HG02852 (cell line): ENCODE measurements around the gene DYRK1A.
"Not testable (repeated sequence)": the region's sequence is repeated elsewhere in the genome, so short reads cannot be mapped to it uniquely, and the experiment has no call there.

ENCODE experiments used
- ATAC-seq: cut with Tn5 transposase; IDR thresholded peaks from one replicate; pipeline ENCODE4 v1.9.1; 2021; ENCODE audit warnings: mild to moderate bottlenecking, moderate library complexity; ENCODE audit not compliant: unreplicated experiment

The DYRK1A gene

DNA sequence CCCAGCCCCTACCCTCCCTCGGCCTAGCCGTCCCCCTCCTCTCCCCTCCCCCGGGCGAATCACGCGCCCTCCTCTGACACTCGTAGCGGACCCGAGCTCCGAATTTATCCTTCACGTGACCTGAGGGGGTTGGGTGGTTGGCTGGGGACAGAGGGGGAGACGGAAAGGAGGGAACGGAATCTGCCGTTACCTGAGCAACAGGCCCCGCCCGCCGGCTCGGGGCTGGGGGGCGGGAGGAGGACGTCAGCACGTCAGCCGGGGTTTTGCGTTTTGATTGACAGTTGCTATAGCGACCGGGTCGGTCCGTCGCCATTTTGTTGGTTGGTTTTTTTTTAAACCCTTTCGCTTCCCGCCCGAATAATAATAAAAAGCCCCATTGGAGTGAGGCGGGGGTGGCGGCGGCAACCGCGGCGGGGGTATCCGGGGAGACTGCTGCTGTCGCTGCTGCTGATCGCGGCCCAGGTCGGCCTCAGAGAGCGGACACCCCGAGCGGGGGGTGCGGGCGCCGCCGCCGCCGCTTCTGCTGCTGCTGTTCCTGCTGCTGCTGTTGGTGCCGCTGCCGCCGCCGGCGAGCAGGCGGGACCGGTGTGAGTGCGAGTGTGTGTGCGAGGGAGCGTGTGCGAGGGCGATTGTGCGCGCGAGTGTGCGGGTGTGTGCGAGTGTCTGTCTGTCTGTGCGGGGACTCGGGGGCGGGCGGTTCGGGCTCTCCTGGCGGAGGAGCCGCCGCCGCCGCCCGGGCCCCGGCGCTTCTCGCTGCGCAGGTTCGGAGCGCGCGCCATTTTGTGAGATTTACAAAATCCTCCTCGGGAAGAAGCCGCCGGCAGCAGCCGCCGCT is at the start of gene DYRK1A:
Gene DYRK1A, plus strand, starts transcription at position 292 of the 835 bp plus-strand sequence. CDS start 53,602 bp downstream, outside the sequence.
- ATAC-seq, result peak; percentile 64

DNA sequence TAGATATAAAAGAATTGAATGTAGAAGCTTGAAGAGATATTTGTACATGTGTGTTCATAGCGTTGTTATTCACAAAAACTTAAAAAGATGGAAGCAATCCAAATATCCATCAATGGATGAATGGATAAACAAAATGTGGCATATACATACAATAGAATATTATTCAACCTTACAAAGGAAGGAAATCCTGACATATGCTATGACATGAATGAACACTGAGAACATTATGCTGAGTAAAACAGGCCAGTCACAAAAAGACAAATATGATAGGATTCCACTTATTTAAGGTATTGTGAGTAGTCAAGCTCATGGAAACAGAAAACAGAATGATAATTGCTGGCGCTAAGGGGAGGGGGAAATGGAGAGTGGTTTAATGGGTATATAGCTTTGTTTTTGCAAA is 47.0 kb upstream of the DYRK1A start:
- no peak for ATAC-seq

DNA sequence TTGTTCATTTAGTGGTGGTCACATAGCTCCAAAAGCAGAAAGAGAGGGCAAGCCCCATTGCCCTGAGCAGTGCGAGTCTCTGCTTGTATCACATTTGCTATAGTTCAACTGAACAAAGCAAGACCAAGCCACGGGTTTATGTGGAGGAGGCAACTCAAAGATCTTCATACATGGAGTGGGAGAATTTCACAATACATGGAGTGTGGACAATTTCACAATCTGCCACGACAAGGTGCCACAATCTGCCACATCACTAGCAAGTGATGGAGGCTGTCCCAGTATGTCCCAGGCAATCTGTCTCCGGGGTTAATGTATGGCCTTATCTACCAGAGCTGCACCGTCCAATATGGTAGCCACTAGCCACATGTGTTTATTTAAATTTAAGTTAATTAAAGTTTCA is 44.5 kb upstream of the DYRK1A start:
- ATAC-seq, result no peak

DNA sequence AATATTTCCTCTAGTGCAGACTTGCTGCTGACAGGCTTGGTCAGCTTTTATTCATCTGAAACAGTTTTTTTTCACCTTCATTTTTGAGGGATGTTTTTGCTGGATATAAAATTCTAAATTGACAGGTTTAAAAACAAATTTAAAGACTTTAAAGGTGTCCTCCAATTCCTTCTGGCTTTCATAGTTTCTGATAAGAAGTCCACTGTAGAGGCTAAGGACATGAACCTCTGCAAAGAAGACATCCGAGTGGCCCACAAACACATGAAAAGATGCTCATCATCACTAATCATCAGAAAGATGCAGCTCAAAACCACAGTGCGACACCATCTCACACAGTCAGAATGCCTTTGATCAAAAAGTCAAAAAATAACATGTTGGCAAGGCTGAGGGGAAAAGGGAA is 42.0 kb upstream of the DYRK1A start:
- no peak for ATAC-seq

DNA sequence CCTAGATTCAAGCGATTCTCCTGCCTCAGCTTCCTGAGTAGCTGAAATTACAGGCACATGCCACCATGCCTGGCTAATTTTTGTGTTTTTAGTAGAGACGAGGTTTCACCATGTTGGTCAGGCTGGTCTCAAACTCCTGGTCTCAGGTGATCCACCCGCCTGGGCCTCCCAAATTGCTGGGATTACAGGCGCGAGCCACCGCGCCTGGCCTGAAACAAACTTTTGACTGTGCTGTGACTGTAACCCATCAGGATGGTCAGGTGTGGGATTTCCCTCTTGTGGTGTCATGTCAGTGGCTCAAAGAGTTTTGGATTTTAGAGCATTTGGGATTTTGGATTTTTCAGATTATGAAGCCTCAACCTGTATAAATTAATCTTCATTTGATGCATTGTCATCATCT is 38.4 kb upstream of the DYRK1A start:
- ATAC-seq, result not testable (repeated sequence)

DNA sequence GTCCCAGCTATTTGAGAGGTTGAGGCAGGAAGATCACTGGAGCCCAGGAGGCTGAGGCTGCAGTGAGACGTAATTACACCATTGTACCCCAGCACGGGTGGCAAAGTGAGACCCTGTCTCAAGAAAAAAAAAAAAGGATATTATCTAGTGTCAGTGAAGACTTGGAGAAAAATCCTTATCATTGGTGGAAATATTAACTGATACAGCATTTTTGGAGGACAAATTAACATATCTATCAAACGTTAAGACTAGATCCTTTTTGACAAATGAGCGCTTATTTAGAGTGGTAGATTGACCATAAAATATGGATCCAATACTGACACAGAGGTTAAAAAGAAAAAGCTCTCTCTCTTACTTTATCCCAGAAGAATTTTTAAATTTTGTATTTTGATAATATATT is 35.2 kb upstream of the DYRK1A start:
- ATAC-seq, result no peak

DNA sequence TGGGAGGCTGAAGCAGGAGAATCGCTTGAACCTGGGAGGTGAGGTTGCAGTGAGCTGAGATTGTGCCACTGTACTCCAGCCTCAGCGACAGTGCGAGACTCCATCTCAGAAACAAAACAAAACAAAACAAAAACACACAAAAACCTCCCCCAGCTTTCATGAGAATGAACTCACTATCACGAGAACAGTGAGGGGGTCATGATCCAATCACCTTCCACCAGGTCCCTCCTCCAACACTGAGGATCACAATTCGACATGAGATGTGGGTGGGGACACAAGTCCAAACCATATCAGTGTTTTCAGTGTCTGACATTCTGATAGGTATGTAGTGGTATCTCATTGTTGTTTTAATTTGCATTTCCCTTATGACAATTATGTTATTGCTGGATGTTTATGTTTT is 31.5 kb upstream of the DYRK1A start:
- ATAC-seq, result no peak

DNA sequence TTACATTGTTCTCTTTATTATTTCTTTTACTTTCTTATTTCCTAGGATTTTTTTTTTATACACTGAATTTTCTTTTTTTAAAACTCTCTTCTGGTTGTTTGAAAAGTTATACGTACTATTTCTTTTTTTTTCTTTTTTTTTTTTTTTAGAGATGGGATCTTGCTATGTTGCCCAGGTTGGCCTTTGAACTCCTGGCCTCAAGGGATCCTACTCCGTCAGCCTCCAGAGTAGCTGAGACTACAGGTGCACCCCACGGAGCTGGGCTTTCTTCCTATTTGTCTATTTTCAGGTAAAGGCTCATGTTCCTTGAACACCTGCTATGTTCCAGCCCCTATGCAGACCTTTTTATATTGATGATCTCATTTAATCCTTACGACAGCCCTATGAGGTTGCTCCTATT is 29.4 kb upstream of the DYRK1A start:
- no peak for ATAC-seq

DNA sequence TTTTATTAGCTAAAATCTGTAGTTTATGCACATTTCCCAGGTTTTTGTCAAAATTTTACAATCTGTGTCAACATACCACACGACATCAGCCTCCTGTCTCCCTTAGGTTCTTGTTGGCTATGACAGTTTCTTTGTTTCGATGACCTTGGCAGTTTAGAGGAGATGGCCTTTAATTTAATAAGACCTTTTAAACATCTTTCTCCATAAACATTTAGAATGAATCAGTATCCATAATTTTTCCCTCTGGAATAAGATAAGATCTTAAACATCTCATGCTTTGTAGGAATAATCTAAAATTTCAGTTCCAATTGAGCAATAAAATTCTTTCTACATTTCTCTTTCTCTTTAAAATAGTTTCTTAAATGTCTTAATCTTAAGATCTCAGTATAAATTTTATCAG is 28.7 kb upstream of the DYRK1A start:
- no peak for ATAC-seq

DNA sequence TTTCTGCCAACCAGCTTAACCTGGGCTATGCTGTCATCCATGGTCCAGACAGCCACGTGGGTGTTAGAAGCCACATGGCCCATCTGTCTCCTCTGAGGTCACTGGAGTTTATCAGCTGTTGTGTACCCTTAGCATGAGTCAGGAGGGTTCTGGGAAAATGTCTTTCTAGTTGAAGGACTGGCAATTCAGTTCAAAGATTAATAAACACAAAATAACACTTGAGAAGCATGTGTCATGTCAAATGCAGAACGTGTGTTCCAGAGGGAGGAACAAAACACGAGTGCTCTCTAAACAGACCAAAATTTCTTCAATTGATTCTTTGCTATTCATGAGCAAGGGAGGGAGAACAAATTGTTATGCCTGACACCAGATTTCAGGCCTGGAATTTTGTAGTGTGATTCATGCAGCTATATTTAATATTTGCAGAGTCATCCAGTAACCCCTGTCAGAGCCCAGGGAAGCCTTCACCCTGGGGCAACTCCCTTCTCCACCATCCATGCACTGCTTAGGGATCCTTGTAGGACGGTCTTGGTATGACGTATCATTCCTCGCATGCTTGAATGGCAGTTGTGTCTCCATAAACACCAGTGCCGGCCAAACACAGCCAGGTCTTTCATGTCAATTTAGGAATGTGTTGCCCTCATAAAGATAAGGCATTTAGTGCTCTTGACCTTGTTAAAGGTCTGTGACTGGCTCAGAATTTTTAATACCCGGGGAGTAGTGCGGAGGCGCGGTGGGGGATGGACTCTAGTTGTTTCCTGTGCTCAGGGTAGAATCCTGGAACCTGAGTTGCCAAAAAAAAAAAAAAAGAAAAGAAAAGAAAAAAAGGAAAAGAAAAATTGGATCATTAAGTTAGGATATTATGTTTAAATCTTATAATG is 27.7 kb upstream of the DYRK1A start:
- no peak for ATAC-seq

DNA sequence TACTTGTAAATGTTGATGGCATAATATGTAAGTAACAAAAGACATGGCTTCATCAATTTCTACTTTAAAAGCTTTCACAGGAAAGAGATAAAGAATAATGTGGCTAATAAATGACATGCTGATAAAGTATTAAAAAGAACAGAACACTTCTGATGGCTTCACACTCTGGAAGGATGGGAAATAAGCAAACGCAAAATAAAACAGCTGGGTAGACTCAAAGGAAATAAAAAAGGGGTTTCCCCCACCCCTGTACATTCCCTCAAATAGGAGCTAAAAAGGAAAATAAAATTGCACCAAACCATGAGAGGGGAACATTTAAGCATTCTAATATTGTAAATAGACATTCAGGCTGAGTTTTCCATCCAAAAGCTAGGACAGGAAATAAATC is 27.0 kb upstream of the DYRK1A start:
- ATAC-seq, result no peak

DNA sequence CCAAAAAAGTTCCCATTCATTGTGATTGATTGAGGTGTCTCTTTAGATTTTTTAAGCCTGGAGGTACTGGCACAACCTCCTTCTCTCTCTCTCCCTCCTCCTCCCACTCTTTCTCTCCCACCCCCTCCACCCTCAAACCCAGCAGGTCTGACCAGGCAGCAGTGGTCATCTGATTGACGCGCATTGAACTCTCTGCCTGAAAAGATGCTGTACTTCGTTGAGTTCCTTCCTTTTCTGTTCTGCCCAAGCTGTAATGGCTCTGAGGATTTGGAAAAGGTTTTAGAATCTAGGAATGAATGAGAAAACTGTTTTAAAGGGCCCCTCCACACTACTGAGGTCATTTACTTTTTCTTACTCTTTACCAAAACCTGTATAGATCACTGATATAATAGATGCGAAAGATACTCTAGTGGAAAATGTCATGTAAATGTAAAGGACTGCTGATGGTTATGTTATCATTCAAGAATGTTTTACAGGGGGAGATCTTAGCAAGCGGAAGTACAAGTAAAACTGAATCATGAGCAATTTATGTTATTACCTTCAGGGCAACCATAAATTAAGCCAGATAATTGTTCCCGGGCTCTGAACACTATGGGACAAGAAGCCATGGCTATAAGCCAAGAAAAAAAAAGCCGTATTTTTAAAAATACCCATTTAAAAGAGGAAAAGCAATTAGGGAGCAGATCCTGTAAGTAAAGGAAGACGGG is 25.2 kb upstream of the DYRK1A start:
- ATAC-seq, result no peak

DNA sequence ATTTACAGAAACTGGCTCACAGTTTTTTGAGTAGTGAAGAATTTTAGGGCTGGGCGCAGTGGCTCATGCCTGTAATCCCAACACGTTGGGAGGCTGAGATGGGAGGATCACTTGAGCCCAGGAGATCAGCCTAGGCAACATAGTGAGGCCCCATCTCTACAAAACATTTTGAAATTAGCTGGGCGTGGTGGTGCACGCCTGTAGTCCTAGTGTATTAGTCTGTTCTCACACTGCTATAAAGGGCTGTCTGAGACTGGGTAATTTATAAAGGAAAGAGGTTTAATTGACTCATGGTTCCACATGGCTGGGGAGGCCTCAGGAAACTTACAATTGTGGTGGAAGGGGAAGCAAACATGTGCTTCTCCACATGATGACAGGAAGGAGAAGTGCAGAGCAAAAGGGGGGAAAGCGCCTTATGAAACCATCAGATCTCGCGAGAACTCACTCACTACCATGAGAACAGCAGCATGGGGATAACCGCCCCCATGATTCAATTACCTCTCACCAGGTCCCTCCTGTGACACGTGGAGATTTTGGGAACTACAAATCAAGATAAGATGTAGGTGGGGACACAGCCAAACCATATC is 24.4 kb upstream of the DYRK1A start:
- no peak for ATAC-seq

DNA sequence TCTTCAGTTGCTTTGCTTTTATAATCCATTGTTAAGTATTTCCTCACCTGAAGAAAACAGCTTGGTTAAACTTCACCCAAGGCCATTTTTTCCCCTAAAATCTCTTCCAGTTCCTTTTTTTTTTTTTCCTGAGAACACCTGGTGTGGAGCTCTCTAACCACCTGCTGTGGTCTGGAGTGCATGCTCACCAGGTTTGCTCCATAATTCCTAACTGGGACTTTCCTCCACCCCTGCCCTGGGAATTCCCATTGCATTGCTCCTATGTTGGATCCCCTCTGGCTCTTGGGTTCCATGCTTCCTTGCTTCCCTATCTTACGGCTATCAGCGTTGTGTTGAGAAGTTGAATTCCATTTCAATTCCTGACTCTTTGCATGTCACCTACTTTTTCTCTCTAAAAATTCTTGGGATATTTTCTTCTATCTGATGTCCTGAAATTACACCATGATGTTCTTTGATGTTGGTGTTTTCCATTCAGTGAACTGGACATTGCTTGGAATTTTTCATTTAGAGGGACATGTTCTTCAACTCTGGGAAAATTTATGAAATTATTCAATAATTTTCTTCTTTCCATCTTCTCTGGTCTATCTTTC is 19.6 kb upstream of the DYRK1A start:
- ATAC-seq, result no peak

DNA sequence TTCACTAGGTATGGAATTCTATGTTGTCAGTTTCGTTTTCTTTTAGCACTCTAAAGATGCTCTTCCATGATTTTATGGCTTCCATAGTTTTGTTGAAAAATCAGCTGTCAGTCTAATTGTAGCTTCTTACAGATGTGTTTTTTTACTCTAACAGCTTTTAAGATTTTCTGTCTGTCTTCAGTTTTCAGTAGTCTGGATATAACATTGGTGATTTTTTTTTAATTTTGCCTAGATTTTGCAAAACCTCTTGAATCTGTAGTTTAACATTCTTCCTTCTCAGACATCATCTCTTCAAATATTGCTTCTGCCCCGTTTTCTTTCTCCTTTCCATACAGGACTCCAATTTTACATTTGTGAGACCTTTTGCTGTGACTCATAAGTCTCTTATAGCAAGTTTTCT is 17.9 kb upstream of the DYRK1A start:
- no peak for ATAC-seq

DNA sequence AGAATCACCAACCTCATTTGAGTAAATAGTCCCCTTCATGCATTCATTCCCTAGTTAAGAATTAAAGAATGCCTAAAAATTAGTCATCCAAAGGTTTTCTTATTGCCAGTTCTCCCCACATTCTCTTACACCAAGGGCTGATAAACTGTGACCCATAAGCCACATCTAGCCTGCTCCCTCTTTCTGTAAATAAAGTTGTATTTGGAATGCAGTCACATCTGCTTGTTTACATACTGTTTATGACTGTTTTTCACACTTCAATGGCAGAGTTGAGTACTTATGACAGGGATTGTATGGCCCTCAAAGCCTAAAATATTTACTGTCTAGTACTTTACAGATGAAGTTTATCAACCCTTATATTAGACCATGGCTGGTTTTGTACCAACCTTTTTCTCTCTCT is 16.1 kb upstream of the DYRK1A start:
- ATAC-seq, result no peak

DNA sequence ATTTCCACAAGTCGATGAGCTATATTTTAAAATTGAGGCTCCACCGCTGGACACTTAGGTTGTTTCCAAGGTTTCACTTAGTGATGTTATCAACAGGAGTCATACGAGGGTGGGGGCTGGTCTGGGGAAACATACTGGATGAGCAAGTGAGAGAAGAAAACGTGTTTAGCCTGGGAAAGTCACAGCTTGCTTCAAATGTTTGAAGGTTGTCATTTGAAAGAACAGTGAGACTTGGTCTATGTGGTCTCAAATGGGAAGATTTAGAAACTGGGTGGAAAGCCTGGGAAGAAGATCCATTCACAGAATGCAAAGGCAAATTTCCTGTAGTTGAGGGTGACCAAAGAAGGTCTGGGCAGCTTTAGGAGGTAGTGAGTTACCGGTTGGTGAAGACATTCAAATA is 9.9 kb upstream of the DYRK1A start:
- ATAC-seq, result no peak

DNA sequence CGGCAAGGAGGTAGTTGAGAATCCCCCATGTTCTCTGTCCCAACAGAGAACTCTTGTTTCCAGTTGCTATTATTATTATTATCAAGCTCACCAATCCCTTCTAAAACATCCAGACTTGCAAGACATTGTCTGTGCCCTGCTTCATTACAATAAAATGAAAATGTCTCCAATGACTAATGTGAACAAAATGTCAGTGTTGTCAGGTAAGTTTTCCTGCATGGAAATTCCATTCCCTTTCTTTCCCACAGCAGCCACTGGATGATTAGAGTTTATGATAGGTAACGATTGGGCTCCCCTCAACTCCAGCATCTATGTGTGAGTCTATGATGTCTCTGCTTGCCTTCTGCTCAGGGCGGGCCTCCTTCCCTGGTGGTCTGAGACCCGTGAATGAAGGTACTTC is 8.9 kb upstream of the DYRK1A start:
- ATAC-seq, result no peak

DNA sequence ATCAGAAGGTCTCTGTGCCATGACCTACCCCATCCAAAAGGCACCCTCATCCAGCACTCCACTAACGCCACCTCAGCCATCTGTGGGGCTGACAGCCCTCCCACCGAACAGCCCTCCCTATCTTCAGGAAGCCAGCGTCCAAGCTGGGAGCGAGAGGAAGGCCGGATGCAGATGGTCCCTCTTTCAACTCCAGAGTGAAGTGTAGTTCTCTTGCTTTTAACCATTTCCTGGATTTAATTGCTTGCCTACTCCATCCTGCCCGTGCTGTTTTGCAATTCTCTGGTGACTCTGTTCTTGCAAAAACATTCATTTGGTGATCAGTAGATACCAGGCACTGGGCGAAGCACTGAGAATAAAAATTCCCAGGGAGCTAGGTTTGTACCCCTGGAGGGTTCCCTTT is 8.2 kb upstream of the DYRK1A start:
- no peak for ATAC-seq

DNA sequence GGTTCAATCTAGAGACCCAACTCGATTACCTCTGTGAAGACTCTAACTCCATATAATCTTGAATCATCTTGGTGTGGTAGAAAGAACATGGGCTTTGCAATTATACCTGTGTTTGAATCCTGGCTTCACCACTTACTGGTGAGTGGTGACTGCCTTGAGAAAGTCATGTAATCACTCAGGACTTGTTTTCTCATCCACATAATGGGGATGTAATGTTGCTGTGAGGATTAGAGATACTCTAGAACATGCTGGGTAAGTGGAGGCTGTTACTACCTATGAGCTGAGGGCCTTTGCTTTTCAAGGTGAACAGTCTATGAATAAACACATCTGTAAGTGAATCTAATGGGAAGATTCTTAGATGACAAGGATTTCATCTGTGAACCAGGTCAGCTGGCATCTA is 2.6 kb upstream of the DYRK1A start:
- ATAC-seq, result no peak

DNA sequence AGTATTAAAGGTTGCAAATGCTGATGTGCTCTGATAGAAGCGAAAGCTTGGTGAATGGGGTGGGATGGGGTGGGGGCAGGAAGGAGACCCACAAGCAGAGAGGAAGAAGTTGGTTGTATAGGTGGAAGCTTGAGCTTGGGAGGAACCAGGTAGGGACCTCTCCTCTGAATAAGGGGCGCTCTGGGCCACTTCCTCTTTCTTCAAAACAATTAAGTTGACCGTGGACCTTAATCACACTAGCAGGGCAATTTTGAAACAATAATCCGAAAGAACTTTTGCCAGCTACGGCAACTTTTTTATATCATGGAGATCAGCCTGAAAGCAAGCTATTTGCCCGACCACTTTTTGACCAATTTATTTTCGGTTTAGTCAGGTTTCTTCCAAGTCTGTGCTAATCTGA is 1.9 kb upstream of the DYRK1A start:
- ATAC-seq, result no peak
